SH-SY5Y (cell line): ENCODE data around the gene GPR68.

Experiments used
- GATA2 ChIP-seq: IDR thresholded peaks from 2 replicates; pipeline ENCODE4 v1.6.1; 2011; ENCODE audit warnings: mild to moderate bottlenecking, low read depth, low read length
- GATA3 ChIP-seq: IDR thresholded peaks from 2 replicates; pipeline ENCODE4 v1.6.1; 2011; ENCODE audit warnings: low read depth, mild to moderate bottlenecking, low read length, moderate library complexity

DNA sequence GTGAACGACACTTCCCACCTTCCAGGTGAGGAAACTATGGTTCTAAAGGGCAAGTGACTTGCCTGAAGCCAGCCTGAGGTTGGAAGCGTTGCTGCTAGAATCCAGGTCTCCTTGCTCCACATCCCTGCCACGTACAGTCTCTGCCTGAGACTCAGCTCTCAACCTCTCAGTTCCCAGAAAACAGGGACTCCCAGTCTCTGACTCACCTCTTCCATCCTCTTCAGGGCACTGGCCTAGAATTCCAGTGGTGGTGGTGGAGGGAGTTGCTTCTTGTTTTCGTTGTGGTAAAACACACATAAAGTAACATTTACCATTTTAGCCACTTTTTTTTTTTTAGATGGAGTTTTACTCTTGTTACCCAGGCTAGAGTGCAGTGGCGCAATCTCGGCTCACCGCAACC is 7.3 kb downstream of the GPR68 start:
- no peak for TF ChIP-seq GATA2
- no peak for TF ChIP-seq GATA3
